Testis (tissue), 3 donors: Measurements from ENCODE around the gene KRT7. TPM values are rescaled to one million over a fixed set of nuclear protein-coding genes. Genes with fewer than 3 reads are reported as not detected.

Experiments used
- DNase-seq: peaks from one replicate; pipeline ENCODE4 v3.0.0-alpha.2; 2019
- H3K27ac ChIP-seq, 2 donors: fragments of 200-600 bp; sonication (generic); one replicate each; pipeline ENCODE4 v1.5.1; 2019
- H3K27me3 ChIP-seq: fragments of 200-600 bp; sonication (generic); one replicate; pipeline ENCODE4 v1.5.1; 2019
- H3K36me3 ChIP-seq: fragments of 200-600 bp; sonication (generic); one replicate; pipeline ENCODE4 v1.5.1; 2017; ENCODE audit warnings: low read depth; ENCODE audit errors: missing control alignments
- H3K4me1 ChIP-seq: fragments of 200-600 bp; sonication (generic); one replicate; pipeline ENCODE4 v1.5.1; 2019
- H3K4me3 ChIP-seq, 2 donors: fragments of 200-600 bp; sonication (generic); one replicate each; pipeline ENCODE4 v1.5.1; 2017 to 2019
- H3K9me3 ChIP-seq: fragments of 200-600 bp; sonication (generic); one replicate; pipeline ENCODE4 v1.5.1; 2017
- POLR2A ChIP-seq: fragments of 450-650 bp; IDR thresholded peaks from one replicate; pipeline ENCODE4 v1.6.1; 2017; ENCODE audit warnings: antibody characterized with exemption, mild to moderate bottlenecking, moderate library complexity
- WGBS, 2 donors: methylation state at CpG; one replicate each; pipeline ENCODE4 v1.1.5; 2018; 5-methylcytosine and 5-hydroxymethylcytosine counted together
- intact Hi-C: fragments of 100-400 bp; cut with DNase I; formaldehyde crosslinking; loops from one replicate; pipeline ENCODE4 v1.15.1; 2023; ENCODE audit warnings: low total_unique reads
- polyA plus RNA-seq: library from polyadenylated mRNA; stranded (reverse); fragments of 350-450 nt; fragmentation: Illumina TruSeq; extraction: RNeasy Lipid Tissue Mini Kit (QIAGEN cat#74804); gene quantifications from one replicate; pipeline ENCODE4 v1.2.3, GENCODE V29; 2014; ENCODE audit warnings: low read depth, low replicate concordance; ENCODE audit not compliant: insufficient read depth
- total RNA-seq, 2 donors: library from RNA; depleted of rRNA; stranded (reverse); fragments of >200 nt; gene quantifications; one replicate each; pipeline ENCODE4 v1.2.3, GENCODE V29; 2016
- TF ChIP-seq, protein P1 (sequence below), 3 experiments: fragments of 450-650 bp in 2 of 3; fragments of 200-600 bp in 1 of 3; sonication (generic) in 1 of 3; IDR thresholded peaks; one replicate each; pipeline ENCODE4 v1.5.1; 2016 to 2019; ENCODE audit warnings: antibody characterized with exemption in 3 of 3, mild to moderate bottlenecking in 2 of 3, moderate library complexity in 1 of 3

The KRT7 gene
- total and polyA plus RNA-seq, 3 donors from 2014 or later, result 3.3 to 19.3 (median 6.9) TPM

- H3K4me3 ChIP-seq, result no peak overlapping the region
- H3K36me3 ChIP-seq, result no peaks in the 10 kb centered on the region
- no peak overlapping the region for H3K27ac ChIP-seq
- TF ChIP-seq POLR2A, result no peak
- TF ChIP-seq, protein P1, sequence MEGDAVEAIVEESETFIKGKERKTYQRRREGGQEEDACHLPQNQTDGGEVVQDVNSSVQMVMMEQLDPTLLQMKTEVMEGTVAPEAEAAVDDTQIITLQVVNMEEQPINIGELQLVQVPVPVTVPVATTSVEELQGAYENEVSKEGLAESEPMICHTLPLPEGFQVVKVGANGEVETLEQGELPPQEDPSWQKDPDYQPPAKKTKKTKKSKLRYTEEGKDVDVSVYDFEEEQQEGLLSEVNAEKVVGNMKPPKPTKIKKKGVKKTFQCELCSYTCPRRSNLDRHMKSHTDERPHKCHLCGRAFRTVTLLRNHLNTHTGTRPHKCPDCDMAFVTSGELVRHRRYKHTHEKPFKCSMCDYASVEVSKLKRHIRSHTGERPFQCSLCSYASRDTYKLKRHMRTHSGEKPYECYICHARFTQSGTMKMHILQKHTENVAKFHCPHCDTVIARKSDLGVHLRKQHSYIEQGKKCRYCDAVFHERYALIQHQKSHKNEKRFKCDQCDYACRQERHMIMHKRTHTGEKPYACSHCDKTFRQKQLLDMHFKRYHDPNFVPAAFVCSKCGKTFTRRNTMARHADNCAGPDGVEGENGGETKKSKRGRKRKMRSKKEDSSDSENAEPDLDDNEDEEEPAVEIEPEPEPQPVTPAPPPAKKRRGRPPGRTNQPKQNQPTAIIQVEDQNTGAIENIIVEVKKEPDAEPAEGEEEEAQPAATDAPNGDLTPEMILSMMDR (IDR thresholded peaks at IDR 0.05), result no peak
- H3K4me1 ChIP-seq, result no peaks in the 10 kb centered on the region
- no peaks in the 10 kb centered on the region for H3K9me3 ChIP-seq
- no peak for DNase-seq
- intact Hi-C loops, result no loop called here
- 82 to 87% methylated on average over 10 of the region's 10 CpGs for WGBS, 2 donors
- no peaks in the 10 kb centered on the region for H3K27me3 ChIP-seq
Observed at GRCh38 chr12:52210925-52211650, 22.0 kb upstream of the KRT7 start.

DNA sequence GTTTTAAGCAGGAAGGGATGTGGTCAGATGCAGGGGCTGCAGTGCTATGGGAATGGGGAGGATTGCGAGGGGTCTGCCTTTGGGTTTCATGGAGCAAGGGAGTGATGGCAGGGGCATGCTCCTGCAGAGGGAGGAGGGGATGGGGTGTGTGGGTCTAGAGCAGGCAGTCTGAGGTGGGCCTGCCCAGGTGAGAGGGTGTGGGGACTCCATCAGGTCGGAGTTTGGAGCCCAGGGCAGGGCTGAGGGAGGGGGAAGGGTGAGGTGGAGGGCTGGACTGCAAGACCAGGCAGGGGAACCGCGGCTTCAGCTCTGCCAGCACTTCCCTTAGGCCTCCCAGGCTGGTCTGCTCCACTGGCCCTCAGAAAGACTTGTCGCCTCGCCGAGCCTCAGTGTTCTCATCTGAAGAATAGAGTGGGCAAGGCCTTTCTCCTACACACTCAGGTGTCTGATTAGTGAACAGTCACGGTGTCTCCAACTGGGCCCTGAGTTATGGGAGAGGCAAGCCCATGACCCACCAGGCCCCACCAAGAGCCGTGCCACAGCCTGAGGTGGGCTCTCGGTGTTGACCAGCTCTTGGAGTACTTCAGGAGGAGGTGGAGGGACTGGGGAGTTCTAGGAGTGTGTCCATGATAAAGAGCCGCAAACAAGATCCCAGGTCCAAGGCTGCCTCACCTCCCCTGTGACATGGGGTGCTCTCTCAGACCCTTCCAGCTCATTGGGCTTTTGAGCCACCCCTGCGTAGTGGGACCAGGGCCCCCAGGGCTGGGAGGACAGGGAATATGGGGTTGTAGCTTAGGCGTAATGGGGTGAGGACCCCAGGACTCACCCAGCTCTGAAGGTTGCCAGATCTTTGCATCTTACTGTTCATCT lies 21.1 kb upstream of the KRT7 start:
- Histone ChIP-seq H3K9me3 (no peaks in the 10 kb centered on the region), H3K27me3 (no peaks in the 10 kb centered on the region), H3K27ac (no peak overlapping the region), H3K4me1 (peaks cover 2% of the 10 kb centered on the region), H3K4me3 (no peak overlapping the region), H3K36me3 (no peaks in the 10 kb centered on the region)
- WGBS, 2 donors, result 87 to 92% methylated on average over 10 to 13 of the region's 13 CpGs
- TF ChIP-seq, protein P1 (IDR thresholded peaks at IDR 0.05), result no peak
- TF ChIP-seq POLR2A, result no peak
- intact Hi-C loops, result no loop called here
- DNase-seq, result no peak

DNA sequence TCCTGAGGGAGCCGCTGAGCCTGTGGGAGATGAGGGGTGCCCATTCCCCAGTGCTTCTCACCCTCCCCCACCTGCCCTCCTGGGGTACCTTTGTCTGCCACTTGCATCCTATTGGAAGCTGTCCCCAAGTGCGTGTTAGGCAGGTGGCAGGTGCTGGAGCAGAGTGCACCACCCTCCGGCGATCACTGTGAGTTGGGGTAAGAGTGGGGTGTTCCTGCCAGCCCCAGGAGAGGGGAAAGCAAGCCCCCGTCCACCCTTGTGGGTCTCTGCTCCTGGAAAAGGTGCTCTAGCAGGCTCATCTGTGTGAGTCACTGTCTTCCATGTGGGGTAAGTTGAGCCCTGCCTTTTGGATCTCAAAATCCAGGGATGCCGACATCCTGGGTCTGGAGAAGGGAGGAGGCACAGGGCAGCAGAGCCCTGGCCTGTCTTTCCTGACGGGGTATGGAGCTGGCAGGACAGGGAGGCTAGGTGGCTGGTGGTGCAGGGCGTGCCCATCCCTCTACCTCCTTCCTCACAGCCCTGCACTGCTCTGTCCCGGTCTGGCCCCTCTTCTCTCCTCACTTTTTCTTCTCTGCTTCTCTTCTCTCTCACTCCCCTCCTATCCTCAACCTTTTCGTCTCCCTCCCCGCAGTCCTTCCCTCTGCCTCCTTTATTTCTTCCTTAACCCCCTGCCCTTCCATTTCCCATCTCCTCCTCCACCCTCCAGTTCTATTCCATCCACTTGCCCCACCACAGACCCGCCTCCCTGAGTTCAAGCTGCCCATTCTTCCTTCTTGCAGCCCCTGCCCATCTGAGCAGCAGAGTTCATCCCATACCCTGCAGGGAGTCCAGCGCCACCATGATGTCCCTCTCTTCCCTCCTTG lies 20.1 kb upstream of the KRT7 start:
- TF ChIP-seq, protein P1 (IDR thresholded peaks at IDR 0.05), result no peak
- TF ChIP-seq POLR2A, result no peak
- peaks cover 8% of the 10 kb centered on the region for H3K4me1 ChIP-seq
- no peak overlapping the region for H3K4me3 ChIP-seq
- H3K36me3 ChIP-seq, result no peaks in the 10 kb centered on the region
- intact Hi-C loops, result no loop called here
- H3K9me3 ChIP-seq, result no peaks in the 10 kb centered on the region
- WGBS, 2 donors, result 75 to 82% methylated on average over 7 to 13 of the region's 13 CpGs
- no peaks in the 10 kb centered on the region for H3K27me3 ChIP-seq
- DNase-seq, result no peak
- H3K27ac ChIP-seq, result no peak overlapping the region

GRCh38 chr12:52213564-52214420 lies 19.3 kb upstream of the KRT7 start:
- DNase-seq, result peak; percentile 81
- WGBS, 2 donors, result 61 to 64% methylated on average over 7 to 13 of the region's 13 CpGs
- H3K9me3 ChIP-seq, result no peaks in the 10 kb centered on the region
- H3K4me1 ChIP-seq, result peaks cover 8% of the 10 kb centered on the region
- no peak for TF ChIP-seq POLR2A
- TF ChIP-seq, protein P1 (IDR thresholded peaks at IDR 0.05), result peak; percentile 77 to 90 (median 84)
- no peak overlapping the region for H3K4me3 ChIP-seq
- no peaks in the 10 kb centered on the region for H3K36me3 ChIP-seq
- intact Hi-C loops, result no loop called here
- no peaks in the 10 kb centered on the region for H3K27me3 ChIP-seq
- H3K27ac ChIP-seq, result no peak overlapping the region
